Testis (tissue), 5 donors: ENCODE data around the gene HECW1. TPM values are rescaled to one million over a fixed set of nuclear protein-coding genes. Genes with fewer than 3 reads are reported as not detected.
A peak's percentile ranks its signal among the peaks of the same experiment; 100 is the strongest.
"Not testable (repeated sequence)": the region's sequence is repeated elsewhere in the genome, so short reads cannot be mapped to it uniquely, and the experiment has no call there.

Source experiments
- DNase-seq: peaks from one replicate; pipeline ENCODE4 v3.0.0-alpha.2; 2019
- H3K27ac ChIP-seq, 2 donors: fragments of 200-600 bp; sonication (generic); one replicate each; pipeline ENCODE4 v1.5.1; 2019
- H3K27me3 ChIP-seq: fragments of 200-600 bp; sonication (generic); one replicate; pipeline ENCODE4 v1.5.1; 2019
- H3K36me3 ChIP-seq: fragments of 200-600 bp; sonication (generic); one replicate; pipeline ENCODE4 v1.5.1; 2017; ENCODE audit warnings: low read depth; ENCODE audit errors: missing control alignments
- H3K4me1 ChIP-seq: fragments of 200-600 bp; sonication (generic); one replicate; pipeline ENCODE4 v1.5.1; 2019
- H3K4me3 ChIP-seq, 2 donors: fragments of 200-600 bp; sonication (generic); one replicate each; pipeline ENCODE4 v1.5.1; 2017 to 2019
- H3K9me3 ChIP-seq: fragments of 200-600 bp; sonication (generic); one replicate; pipeline ENCODE4 v1.5.1; 2017
- POLR2A ChIP-seq: fragments of 450-650 bp; IDR thresholded peaks from one replicate; pipeline ENCODE4 v1.6.1; 2017; ENCODE audit warnings: antibody characterized with exemption, mild to moderate bottlenecking, moderate library complexity
- WGBS, 2 donors: methylation state at CpG; one replicate each; pipeline ENCODE4 v1.1.5; 2018; 5-methylcytosine and 5-hydroxymethylcytosine counted together
- intact Hi-C: fragments of 100-400 bp; cut with DNase I; formaldehyde crosslinking; loops from one replicate; pipeline ENCODE4 v1.15.1; 2023; ENCODE audit warnings: low total_unique reads
- long read RNA-seq, 2 donors: transcript quantifications; one replicate each; lab custom pipeline, GENCODE V29; 2026
- polyA plus RNA-seq: library from polyadenylated mRNA; stranded (reverse); fragments of 350-450 nt; fragmentation: Illumina TruSeq; extraction: RNeasy Lipid Tissue Mini Kit (QIAGEN cat#74804); gene quantifications from one replicate; pipeline ENCODE4 v1.2.3, GENCODE V29; 2014; ENCODE audit warnings: low read depth, low replicate concordance; ENCODE audit not compliant: insufficient read depth
- total RNA-seq, 2 donors: library from RNA; depleted of rRNA; stranded (reverse); fragments of >200 nt; gene quantifications; one replicate each; pipeline ENCODE4 v1.2.3, GENCODE V29; 2016
- TF ChIP-seq, protein P1 (sequence below), 3 experiments: fragments of 450-650 bp in 2 of 3; fragments of 200-600 bp in 1 of 3; sonication (generic) in 1 of 3; IDR thresholded peaks; one replicate each; pipeline ENCODE4 v1.5.1; 2016 to 2019; ENCODE audit warnings: antibody characterized with exemption in 3 of 3, mild to moderate bottlenecking in 2 of 3, moderate library complexity in 1 of 3

HECW1 gene
- total RNA-seq (1 to 10 TPM; 3.2 to 5.0 TPM), polyA plus RNA-seq (14.5 TPM)
- long read RNA-seq, donor 1, result 0 reads
- long read RNA-seq, donor 2, result 0 reads

DNA sequence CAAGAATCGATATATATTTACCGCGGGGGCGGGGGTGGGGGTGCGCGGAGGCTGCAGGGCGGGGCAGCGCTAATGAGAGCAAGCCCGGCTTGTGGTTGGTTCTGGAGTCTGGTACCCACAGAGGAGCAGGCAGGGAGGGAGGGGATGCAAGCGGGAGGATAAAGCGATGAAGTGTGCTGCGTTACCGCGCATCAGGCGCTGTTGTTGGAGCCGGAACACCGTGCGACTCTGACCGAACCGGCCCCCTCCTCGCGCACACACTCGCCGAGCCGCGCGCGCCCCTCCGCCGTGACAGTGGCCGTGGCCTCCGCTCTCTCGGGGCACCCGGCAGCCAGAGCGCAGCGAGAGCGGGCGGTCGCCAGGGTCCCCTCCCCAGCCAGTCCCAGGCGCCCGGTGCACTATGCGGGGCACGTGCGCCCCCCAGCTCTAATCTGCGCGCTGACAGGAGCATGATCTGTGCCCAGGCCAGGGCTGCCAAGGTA is at the start of gene HECW1:
TSS of gene HECW1 (plus strand) at position 189 of the 482 bp plus-strand sequence. CDS start 131,259 bp downstream, outside the sequence.
- H3K27me3 ChIP-seq, result peaks cover 3% of the 10 kb centered on the region
- intact Hi-C loops, result no loop called here
- no peak for TF ChIP-seq POLR2A
- TF ChIP-seq, protein P1, sequence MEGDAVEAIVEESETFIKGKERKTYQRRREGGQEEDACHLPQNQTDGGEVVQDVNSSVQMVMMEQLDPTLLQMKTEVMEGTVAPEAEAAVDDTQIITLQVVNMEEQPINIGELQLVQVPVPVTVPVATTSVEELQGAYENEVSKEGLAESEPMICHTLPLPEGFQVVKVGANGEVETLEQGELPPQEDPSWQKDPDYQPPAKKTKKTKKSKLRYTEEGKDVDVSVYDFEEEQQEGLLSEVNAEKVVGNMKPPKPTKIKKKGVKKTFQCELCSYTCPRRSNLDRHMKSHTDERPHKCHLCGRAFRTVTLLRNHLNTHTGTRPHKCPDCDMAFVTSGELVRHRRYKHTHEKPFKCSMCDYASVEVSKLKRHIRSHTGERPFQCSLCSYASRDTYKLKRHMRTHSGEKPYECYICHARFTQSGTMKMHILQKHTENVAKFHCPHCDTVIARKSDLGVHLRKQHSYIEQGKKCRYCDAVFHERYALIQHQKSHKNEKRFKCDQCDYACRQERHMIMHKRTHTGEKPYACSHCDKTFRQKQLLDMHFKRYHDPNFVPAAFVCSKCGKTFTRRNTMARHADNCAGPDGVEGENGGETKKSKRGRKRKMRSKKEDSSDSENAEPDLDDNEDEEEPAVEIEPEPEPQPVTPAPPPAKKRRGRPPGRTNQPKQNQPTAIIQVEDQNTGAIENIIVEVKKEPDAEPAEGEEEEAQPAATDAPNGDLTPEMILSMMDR (IDR thresholded peaks at IDR 0.05), result no peak

DNA sequence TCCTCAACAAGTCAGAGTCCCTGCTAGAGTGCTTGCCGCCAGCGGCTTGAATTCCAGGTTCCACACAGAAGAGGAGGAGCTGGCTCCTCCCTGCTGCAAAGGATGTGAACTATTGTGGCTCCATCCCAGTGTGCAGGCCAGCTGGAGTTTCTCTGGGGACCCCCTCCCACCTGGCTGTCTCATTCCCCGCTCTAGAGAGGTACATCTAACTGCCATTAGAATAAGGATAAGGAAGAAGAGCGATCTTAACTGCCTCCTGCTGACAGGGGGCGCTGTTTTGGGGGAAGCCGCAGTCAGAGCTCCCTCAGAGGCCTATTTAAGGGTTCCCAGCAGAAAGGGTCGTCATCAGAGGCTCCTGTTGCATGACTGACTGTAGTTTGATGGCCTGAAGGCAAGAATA is 40.8 kb upstream of the HECW1 start:
- Histone ChIP-seq H3K36me3 (no peaks in the 10 kb centered on the region), H3K27me3 (no peaks in the 10 kb centered on the region), H3K4me1 (peaks cover 8% of the 10 kb centered on the region), H3K4me3 (no peak overlapping the region), H3K27ac (peak overlapping the region in 1 of 2 donors; percentile 60), H3K9me3 (no peaks in the 10 kb centered on the region)
- intact Hi-C loops, result no loop called here
- WGBS, 2 donors, result 55 to 57% methylated on average over 7 of the region's 7 CpGs
- no peak for TF ChIP-seq POLR2A
- TF ChIP-seq, protein P1 (IDR thresholded peaks at IDR 0.05), result peak in 1 of 3 experiments; percentile 37
- DNase-seq, result peak; percentile 54

More for the DNA sequence above, at the start of gene HECW1:
- no peaks in the 10 kb centered on the region for H3K36me3 ChIP-seq
- WGBS, 2 donors, result 0 to 1% methylated on average over 29 to 43 of the region's 46 CpGs
- DNase-seq, result no peak
- peaks cover 16% of the 10 kb centered on the region for H3K4me1 ChIP-seq
- no peaks in the 10 kb centered on the region for H3K9me3 ChIP-seq
- H3K4me3 ChIP-seq, result peak within 1 kb of the TSS; percentile 18 to 50
- no peak within 1 kb of the TSS for H3K27ac ChIP-seq

DNA sequence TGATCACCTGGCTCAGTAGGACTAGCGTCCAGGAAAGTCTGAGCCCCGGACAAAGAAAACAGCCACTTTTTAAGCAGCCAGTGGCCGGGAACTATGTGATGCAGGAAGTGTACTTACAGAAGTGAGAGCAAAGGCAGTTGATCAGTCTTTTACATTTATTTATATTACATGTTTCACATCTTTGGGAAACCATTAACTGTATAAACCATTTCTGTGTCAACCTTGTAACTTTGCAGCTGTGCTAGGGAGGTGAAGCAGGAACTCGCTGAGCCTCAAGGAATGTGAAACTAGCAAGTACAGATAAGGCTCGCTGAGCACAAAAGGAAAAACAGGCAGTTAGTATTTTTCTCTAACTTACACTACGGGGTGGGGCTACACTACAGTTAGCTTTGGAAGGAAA is 39.9 kb upstream of the HECW1 start:
- intact Hi-C loops, result no loop called here
- Histone ChIP-seq H3K4me3 (no peak overlapping the region), H3K27me3 (no peaks in the 10 kb centered on the region), H3K27ac (peak overlapping the region in 1 of 2 donors; percentile 60), H3K9me3 (no peaks in the 10 kb centered on the region), H3K36me3 (no peaks in the 10 kb centered on the region), H3K4me1 (peaks cover 8% of the 10 kb centered on the region)
- 26 to 33% methylated on average over 6 of the region's 6 CpGs for WGBS, 2 donors
- peak; percentile 26 for DNase-seq
- TF ChIP-seq, protein P1 (IDR thresholded peaks at IDR 0.05), result no peak
- no peak for TF ChIP-seq POLR2A

GRCh38 chr7:43073811-43074210 is 38.6 kb upstream of the HECW1 start:
- WGBS, 2 donors, result 96 to 98% methylated on average over 4 of the region's 4 CpGs
- H3K27me3 ChIP-seq, H3K4me3 ChIP-seq, H3K4me1 ChIP-seq, H3K36me3 ChIP-seq, H3K27ac ChIP-seq, DNase-seq, H3K9me3 ChIP-seq, intact Hi-C loops: not testable (repeated sequence)

GRCh38 chr7:43076189-43076605 is 36.2 kb upstream of the HECW1 start:
- Histone ChIP-seq H3K9me3 (no peaks in the 10 kb centered on the region), H3K4me3 (peak overlapping the region in 1 of 2 donors; percentile 25)

More at GRCh38 chr7:43076189-43076605, 36.2 kb upstream of the HECW1 start:
- 69 to 71% methylated on average over 5 of the region's 5 CpGs for WGBS, 2 donors
- Histone ChIP-seq H3K4me1 (peaks cover 8% of the 10 kb centered on the region), H3K27ac (no peak overlapping the region), H3K27me3 (no peaks in the 10 kb centered on the region), H3K36me3 (no peaks in the 10 kb centered on the region)
- peak; percentile 29 for DNase-seq
- intact Hi-C loops, result no loop called here
- TF ChIP-seq, protein P1 (IDR thresholded peaks at IDR 0.05), result no peak
- TF ChIP-seq POLR2A, result no peak
